Measurements from ENCODE around the gene RYR2. TPM values are rescaled to one million over a fixed set of nuclear protein-coding genes. Genes with fewer than 3 reads are reported as not detected.

Gene RYR2
- total and polyA plus RNA-seq, 2 donors (not counting 1 experiment from before 2014, with no cell fraction given): not detected

DNA sequence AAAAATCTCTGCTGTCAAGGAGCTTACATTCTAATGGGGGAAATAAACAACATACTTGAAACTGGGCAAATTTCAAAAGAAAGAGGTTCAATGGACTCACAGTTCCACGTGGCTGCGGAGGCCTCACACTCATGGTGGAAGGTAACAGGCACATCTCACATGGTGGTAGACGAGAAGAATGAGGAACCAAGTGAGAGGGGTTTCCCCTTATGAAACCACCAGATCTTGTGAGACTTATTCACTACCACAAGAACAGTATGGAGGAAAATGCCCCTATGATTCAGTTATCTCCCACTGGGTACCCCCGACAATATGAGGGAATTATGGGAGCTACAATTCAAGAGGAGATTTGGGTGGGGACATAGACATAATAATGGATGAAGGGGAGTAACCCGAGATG, 622.4 kb downstream of the RYR2 start:
- no peak for ATAC-seq (ENCODE audit: low read depth)
- Histone ChIP-seq H4K20me1 (ENCODE audit: control insufficient read depth, insufficient read depth, low read length, poor library complexity, severe bottlenecking) (no peaks in the 10 kb centered on the region), H3K27ac (ENCODE audit: low read length in 2 of 2) (no peak overlapping the region), H3K79me2 (ENCODE audit: control insufficient read depth, insufficient read depth, low read length) (no peaks in the 10 kb centered on the region), H3K4me1 (ENCODE audit: control insufficient read depth in 2 of 2, insufficient read depth in 2 of 2, low read length in 2 of 2) (no peaks in the 10 kb centered on the region), H3K36me3 (replicated peaks in 1 of 2; ENCODE audit: control extremely low read depth in 1 of 2, control insufficient read depth in 1 of 2, extremely low read depth in 1 of 2, insufficient read depth in 2 of 2, low read length in 1 of 2) (no peaks in the 10 kb centered on the region), H3K4me3 (ENCODE audit: control extremely low read depth in 1 of 5, extremely low read depth in 1 of 5, insufficient read depth in 1 of 5, low read depth in 2 of 5, low read length in 4 of 5) (no peak overlapping the region), H3K27me3 (replicated peaks in 1 of 4; ENCODE audit: control extremely low read depth in 1 of 4, control insufficient read depth in 3 of 4, insufficient read depth in 4 of 4, low read length in 3 of 4) (no peaks in the 10 kb centered on the region), H3K4me2 (replicated peaks; ENCODE audit: low read depth, low read length, poor library complexity, severe bottlenecking) (no peak overlapping the region), H3K9me3 (ENCODE audit: control extremely low read depth in 1 of 3, control insufficient read depth in 2 of 3, insufficient read depth in 1 of 3, low read length in 2 of 3) (no peaks in the 10 kb centered on the region), H3K9ac (ENCODE audit: low read length) (no peak overlapping the region), H2AFZ (ENCODE audit: insufficient read depth, low read depth, low read length, poor library complexity, severe bottlenecking) (no peak overlapping the region)
- 86% methylated on average over 1 of the region's 5 CpGs for WGBS (ENCODE audit: insufficient coverage)
- Mint-ChIP-seq H3K4me3 (no peak overlapping the region), H3K4me1 (no peaks in the 10 kb centered on the region), H3K9me3 (ENCODE audit: insufficient read depth) (peaks cover 3% of the 10 kb centered on the region), H3K27me3 (no peaks in the 10 kb centered on the region), H3K27ac (no peak overlapping the region)
- no peak for TF ChIP-seq EZH2 (IDR thresholded peaks at IDR 0.05; ENCODE audit: borderline replicate concordance, insufficient read depth, low read depth, low read length, poor library complexity, severe bottlenecking)
- no peak for DNase-seq
- intact Hi-C loops (cut with micrococcal nuclease): no loop called here
- POLR2A ChIA-PET: no interaction called here
- CTCF ChIA-PET: no interaction called here

DNA sequence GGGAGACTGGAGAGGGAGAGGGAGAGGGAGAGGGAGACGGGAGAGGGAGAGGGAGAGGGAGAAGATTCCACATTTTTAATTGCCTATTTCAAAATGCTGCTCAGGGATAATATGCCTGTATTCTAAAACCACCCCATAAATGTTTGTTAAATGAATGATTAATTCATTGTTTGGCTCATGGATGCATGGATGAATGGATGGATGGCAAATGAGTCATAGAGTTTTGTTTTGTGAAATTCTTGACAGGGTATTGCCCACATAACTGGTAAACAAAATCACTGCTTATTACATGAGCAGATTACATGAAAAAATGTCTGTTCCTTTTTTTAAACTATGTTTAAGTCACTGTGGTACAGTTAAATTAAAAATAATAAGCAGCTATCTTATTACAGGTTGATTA, 628.3 kb downstream of the RYR2 start:
- ChIA-PET POLR2A (no interaction called here), CTCF (no interaction called here)
- WGBS (ENCODE audit: insufficient coverage): no CpG with 5 or more reads among the region's 1 CpG
- H3K4me2 ChIP-seq (replicated peaks; ENCODE audit: low read depth, low read length, poor library complexity, severe bottlenecking): no peak overlapping the region
- H3K4me1 ChIP-seq (ENCODE audit: control insufficient read depth in 2 of 2, insufficient read depth in 2 of 2, low read length in 2 of 2): no peaks in the 10 kb centered on the region
- H3K27me3 ChIP-seq (replicated peaks in 1 of 4; ENCODE audit: control extremely low read depth in 1 of 4, control insufficient read depth in 3 of 4, insufficient read depth in 4 of 4, low read length in 3 of 4): no peaks in the 10 kb centered on the region
- DNase-seq: no peak
- no peaks in the 10 kb centered on the region for H3K79me2 ChIP-seq (ENCODE audit: control insufficient read depth, insufficient read depth, low read length)
- H3K9me3 ChIP-seq (ENCODE audit: control extremely low read depth in 1 of 3, control insufficient read depth in 2 of 3, insufficient read depth in 1 of 3, low read length in 2 of 3): no peaks in the 10 kb centered on the region
- H3K36me3 ChIP-seq (replicated peaks in 1 of 2; ENCODE audit: control extremely low read depth in 1 of 2, control insufficient read depth in 1 of 2, extremely low read depth in 1 of 2, insufficient read depth in 2 of 2, low read length in 1 of 2): no peaks in the 10 kb centered on the region
- ATAC-seq (ENCODE audit: low read depth): no peak
- H3K27ac ChIP-seq (ENCODE audit: low read length in 2 of 2): no peak overlapping the region
- H3K4me1 Mint-ChIP-seq: no peaks in the 10 kb centered on the region
- TF ChIP-seq, protein P1, sequence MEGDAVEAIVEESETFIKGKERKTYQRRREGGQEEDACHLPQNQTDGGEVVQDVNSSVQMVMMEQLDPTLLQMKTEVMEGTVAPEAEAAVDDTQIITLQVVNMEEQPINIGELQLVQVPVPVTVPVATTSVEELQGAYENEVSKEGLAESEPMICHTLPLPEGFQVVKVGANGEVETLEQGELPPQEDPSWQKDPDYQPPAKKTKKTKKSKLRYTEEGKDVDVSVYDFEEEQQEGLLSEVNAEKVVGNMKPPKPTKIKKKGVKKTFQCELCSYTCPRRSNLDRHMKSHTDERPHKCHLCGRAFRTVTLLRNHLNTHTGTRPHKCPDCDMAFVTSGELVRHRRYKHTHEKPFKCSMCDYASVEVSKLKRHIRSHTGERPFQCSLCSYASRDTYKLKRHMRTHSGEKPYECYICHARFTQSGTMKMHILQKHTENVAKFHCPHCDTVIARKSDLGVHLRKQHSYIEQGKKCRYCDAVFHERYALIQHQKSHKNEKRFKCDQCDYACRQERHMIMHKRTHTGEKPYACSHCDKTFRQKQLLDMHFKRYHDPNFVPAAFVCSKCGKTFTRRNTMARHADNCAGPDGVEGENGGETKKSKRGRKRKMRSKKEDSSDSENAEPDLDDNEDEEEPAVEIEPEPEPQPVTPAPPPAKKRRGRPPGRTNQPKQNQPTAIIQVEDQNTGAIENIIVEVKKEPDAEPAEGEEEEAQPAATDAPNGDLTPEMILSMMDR (IDR thresholded peaks at IDR 0.05): no peak
- TF ChIP-seq EZH2 (IDR thresholded peaks at IDR 0.05; ENCODE audit: borderline replicate concordance, insufficient read depth, low read depth, low read length, poor library complexity, severe bottlenecking): no peak
- no peak overlapping the region for H3K4me3 ChIP-seq (ENCODE audit: control extremely low read depth in 1 of 5, extremely low read depth in 1 of 5, insufficient read depth in 1 of 5, low read depth in 2 of 5, low read length in 4 of 5)
- H4K20me1 ChIP-seq (ENCODE audit: control insufficient read depth, insufficient read depth, low read length, poor library complexity, severe bottlenecking): no peaks in the 10 kb centered on the region
- no peak overlapping the region for H2AFZ ChIP-seq (ENCODE audit: insufficient read depth, low read depth, low read length, poor library complexity, severe bottlenecking)
- H3K27ac Mint-ChIP-seq: no peak overlapping the region
- H3K27me3 Mint-ChIP-seq: no peaks in the 10 kb centered on the region
- no peak overlapping the region for H3K9ac ChIP-seq (ENCODE audit: low read length)
- no peaks in the 10 kb centered on the region for H3K9me3 Mint-ChIP-seq (ENCODE audit: insufficient read depth)
- H3K4me3 Mint-ChIP-seq: no peak overlapping the region
- intact Hi-C loops (cut with micrococcal nuclease): no loop called here
